Activated CD4-positive, alpha-beta T cell treated with anti-CD3 and anti-CD28 coated beads for 1 hour (primary cell): ENCODE data around the gene DHRSX.
"Not testable (repeated sequence)": the region's sequence is repeated elsewhere in the genome, so short reads cannot be mapped to it uniquely, and the experiment has no call there.

Experiments
- DNase-seq: peaks from one replicate; pipeline ENCODE4 v3.0.0-alpha.2; 2020

DHRSX gene

GRCh38 chrX:2345562-2345961, 155.2 kb downstream of the DHRSX start:
- no peak for DNase-seq

DNA sequence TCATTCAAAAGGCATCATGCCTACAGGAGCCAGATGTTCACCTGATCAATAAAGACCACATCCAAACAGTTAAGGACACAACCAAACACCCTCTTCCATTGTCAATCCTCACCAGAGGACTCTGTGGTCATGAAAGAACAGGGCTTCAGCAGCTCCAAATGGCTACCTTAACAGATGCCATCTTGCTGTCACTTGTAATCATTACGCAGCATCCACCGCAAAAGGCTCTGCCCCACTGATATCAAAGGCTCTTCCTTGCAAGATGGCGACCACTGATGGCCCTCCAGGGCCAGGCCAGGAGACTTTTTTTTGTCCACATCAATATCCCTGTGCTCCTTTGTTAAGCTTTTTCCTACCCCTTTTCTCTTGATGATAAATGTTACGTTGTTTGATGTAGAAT, 157.4 kb downstream of the DHRSX start:
- DNase-seq: no peak

DNA sequence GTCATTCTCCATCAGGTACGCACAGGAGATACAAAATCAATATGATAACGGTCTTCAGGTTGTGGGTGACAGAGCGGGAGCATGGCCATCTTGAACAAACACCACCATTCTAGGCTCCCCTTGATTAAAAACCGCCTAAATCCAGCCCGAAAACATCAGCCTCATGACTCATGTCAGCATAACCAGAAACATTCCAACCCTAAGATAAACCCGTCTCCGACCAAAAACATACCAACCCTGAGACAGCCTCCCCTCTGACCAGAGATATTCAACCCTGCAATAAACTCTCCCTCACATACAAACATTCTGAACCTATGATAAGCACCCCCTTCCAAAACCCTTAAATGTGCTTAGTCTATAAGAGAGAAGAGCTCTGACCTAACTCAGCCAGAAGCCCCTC, 157.9 kb downstream of the DHRSX start:
- no peak for DNase-seq

GRCh38 chrX:2342281-2342688, 158.5 kb downstream of the DHRSX start:
- DNase-seq: no peak

GRCh38 chrX:2340991-2341390, 159.8 kb downstream of the DHRSX start:
- DNase-seq: no peak

GRCh38 chrX:2336181-2336580, 164.6 kb downstream of the DHRSX start:
- no peak for DNase-seq

GRCh38 chrX:2334237-2334636, 166.5 kb downstream of the DHRSX start:
- no peak for DNase-seq

DNA sequence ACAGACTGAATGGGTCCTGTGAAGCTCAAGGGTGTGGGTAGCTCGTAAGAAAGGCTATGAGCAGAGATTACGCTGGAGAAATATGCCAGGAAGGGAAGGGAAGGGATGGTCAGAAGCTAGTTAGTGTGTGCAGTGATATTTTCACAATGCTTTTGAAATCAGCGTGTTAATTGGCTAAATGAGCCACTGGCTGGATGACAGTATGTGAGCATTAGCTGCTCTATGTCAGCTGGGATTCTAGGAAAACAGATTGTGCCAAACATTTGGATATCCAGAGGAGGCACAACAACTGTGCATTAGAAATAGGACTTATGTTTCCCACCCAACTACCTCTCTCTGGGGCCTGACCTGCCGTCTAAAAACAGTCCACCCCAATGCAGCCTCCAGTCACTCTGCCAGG, 168.5 kb downstream of the DHRSX start:
- DNase-seq: no peak

- no peak for DNase-seq
These were observed 169.9 kb downstream of the DHRSX start for GRCh38 chrX:2330910-2331309.

DNA sequence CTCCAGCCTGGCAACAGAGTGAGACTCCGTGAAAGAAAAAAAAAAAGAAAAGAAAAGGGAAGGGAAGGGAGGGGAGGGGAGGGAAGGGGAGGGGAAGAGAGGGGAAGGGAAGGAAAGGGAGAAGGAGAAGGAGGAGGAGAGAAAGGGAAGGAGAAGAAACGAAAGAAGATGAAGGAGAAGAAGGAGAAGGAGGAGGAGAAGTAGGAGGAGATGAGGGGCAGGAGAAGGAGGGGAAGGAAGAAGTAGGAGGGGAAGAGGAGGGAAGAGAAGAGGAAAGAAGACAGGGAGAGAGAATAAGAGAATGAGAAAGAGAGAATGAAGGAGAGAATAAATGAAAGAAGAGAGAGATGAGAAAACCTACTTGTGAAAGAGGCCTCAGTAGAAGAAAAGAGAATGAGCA, 170.3 kb downstream of the DHRSX start:
- no peak for DNase-seq

DNA sequence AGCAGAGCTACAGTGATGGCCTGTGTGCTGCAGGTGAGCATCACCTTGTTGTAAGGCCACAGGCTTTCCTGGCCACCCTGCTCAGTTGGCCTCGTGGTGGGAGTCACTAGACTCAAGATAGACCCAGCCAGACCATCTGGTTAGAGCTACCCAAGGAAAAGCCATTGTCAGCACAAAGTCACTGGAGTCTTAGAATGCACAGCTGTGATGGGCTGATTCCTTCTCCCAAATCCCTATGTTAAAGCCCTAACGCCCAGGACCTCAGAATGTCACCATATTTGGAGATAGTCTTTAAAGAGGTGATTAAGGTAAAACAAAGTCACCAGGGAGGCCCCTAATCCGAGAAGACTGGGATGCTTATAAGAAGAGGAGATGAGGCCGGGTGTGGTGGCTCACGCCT, 173.4 kb downstream of the DHRSX start:
- DNase-seq: no peak

GRCh38 chrX:2325076-2325784, 175.5 kb downstream of the DHRSX start:
- no peak for DNase-seq

DNA sequence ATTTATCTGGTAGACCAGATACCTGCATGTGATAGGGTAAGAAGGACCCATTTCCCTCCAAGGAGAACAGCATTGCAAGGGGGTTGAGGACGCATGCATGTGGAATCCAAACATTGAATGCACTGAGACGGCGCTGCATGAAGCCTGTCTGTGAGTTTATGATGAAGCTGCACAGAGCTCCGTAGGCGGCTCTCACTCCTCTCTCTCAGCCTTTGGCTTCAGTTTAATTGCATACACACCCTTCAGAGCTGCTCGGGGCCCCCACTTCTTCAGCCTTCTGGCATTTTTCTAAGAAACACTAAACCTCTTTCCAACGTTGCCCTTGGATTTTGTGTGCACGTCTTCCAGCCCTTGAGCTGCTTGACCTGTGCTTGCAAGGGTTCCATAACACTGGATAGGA, 176.6 kb downstream of the DHRSX start:
- no peak for DNase-seq

DNA sequence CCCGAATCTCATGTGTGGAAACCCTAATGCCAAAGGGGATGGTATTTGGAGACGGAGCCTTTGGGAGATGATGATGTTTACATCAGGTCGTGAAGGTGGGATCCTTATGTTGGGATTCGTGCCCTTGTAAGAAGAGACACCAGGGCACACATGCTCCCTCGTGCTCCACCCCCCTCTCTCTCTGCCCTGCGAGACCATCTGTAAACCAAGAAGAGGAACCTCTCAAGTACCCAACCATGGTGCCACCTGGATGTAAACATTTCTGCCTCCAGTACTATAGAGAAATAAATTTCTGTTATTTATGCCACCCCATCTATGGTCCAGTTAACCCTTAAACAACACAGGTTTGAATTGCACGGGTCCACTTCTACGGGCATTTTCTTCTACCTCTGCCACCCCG, 179.4 kb downstream of the DHRSX start:
- DNase-seq: no peak

DNA sequence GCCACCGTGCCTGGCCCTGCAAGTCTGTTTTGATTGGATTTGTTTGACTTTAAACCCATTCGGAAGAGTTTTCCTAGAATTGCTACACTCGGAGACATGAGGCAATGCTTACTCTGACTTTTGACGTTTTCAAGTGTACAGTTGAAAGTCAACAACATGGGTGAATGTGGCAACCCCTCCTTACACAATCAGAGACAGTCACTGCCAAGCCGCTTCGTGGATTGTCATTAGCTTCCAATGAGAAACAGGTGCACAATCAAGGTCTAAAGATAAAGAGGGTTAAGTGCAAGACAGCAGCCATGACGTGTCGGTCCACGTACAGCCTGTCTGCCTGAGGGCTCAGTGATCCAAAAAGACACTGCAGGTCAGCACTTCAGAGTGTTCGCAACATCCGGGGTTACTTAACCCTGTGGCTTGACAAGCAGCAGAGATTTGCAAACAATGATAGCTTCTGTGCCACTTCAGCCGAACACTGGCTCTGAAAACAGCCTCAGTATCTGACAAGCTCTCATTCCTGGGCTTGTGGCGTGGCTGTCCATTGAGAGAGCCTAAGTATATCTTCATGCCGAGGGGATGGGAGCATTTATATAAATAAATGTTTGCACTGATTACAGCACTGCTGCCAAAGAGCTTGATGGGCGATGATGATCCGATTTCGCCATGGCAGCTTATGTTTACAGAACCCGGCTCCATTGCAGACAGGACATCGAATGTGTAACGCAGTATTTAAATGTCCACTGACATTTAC, 180.0 kb downstream of the DHRSX start:
- DNase-seq: no peak

GRCh38 chrX:2320089-2320488, 180.7 kb downstream of the DHRSX start:
- no peak for DNase-seq

DNA sequence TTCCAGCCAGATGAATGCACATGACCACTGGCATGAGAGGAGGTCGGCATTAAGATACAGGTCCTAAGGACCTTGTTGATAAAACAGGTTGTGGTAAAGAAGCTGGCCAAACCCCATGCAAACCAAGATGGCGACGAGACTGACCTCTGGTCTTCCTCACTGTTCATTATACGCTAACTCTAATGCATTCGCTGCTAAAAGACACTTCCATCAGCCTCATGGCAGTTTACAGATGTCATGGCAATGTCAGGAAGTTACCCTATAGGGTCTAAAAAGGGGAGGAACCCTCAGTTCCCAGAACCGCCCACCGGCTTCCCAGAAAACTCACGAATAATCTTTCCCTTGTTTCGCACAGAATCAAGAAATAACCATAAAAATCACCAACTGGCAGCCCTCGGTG, 182.4 kb downstream of the DHRSX start:
- no peak for DNase-seq

GRCh38 chrX:2317527-2318055, 183.2 kb downstream of the DHRSX start:
- DNase-seq: no peak

GRCh38 chrX:2316534-2316933, 184.2 kb downstream of the DHRSX start:
- no peak for DNase-seq

DNA sequence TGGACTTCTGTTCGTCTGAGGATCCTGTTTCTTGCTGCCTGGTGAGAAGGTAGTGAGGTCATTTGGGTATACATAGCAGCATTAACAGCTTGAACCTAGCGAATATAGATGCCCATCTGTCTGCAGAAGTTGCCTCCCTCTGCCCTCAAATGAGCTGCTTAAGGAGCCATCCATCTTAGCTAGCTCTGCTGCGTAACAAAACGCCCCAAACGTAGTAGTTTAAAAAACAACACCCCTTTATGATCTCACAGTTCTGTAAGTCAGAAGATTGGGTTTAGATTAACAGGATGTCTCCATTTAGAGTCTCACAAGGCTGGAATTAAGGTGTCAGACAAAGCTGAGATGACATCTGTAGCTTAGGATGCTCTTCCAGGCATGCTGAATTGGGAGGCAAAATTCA, 185.3 kb downstream of the DHRSX start:
- DNase-seq: no peak

DNA sequence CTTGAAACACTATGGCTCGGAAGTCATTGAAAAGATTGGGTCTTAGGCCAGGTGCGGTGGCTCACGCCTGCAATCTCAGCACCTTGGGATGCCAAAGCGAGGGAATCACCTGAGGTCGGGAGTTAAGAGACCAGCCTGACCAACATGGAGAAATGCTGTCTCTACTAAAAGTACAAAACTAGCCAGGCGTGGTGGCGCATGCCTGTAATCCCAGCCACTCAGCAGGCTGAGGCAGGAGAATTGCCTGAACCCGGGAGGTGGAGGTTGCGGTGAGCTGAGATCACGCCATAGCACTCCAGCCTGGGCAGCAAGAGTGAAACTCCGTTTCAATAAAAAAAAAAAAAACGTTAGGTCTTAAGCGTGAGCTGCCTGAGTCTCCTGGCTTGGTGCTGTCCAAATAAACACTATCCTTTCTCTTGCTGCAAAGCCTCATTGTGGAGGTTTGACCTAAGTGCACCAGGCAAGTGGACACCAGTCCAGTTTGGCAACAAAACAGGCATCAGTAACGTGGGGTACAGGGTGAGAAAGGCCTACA, 185.9 kb downstream of the DHRSX start:
- DNase-seq: no peak

DNA sequence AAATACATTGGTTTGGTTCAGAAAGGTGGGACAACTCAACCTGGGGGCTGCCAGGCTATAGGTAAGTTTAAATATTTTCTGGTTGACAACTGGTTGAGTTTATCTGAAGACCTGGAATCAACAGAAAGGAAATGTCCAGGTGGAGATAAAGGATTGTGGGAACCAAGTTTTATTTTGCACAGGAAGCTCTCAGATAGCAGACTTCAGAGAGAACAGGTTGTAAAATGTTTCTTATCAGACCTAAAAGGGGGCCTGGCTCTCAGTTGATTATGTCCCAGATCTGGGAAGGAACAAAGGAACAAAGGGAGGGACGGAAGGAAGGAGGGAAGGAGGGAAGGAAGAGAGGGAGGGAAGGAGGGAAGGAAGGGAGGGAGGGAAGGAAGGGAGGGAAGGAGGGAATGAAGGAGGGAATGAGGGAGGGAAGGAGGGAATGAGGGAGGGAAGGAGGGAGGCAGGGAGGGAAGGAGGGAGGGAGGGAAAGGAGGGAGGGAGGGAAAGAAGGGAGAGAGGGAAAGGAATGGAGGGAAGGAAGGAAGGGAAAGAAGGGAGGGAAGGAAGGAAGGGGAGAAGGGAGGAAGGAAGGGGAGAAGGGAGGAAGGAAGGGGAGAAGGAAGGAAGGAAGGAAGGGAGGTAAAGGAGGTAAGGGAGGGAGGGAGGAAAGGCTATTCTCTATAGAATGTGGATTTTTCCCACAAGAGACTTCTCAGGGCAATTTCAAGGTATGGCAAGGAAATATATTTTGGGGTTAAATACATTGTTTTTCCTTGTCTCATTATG, 186.7 kb downstream of the DHRSX start:
- no peak for DNase-seq

DNA sequence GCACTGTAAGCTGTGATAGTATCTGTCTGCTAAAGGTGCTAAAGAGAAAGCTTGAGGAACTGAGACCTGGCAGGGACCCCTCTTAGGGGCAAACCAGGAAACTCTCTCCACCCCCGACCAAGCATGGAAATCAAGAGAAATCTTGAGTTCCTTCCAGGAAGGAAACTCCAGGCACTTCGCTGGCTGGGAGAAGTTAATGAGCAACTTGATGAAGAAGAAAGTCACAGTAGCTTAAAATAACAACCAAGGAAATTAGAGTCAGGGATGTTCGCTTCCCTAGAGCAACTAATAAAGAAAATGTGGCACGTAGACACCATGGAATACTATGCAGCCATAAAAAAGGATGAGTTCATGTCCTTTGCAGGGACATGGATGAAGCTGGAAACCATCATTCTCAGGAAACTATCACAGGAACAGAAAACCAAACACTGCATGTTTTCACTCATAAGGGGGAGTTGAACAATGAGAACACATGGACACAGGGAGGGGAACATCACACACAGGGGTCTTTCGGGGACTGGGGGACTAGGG, 188.7 kb downstream of the DHRSX start:
- not testable (repeated sequence) for DNase-seq
